Fibroblast of the aortic adventitia (primary cell): ENCODE data around the gene PRR14. TPM values are rescaled to one million over a fixed set of nuclear protein-coding genes. Genes with fewer than 3 reads are reported as not detected.
A peak's percentile ranks its signal among the peaks of the same experiment; 100 is the strongest.

Source experiments
- DNase-seq: peaks from one replicate; pipeline ENCODE4 v3.0.0-alpha.2; 2010; ENCODE audit warnings: low read depth
- H3K4me3 ChIP-seq: 2 replicates; pipeline ENCODE4 v1.5.1; 2011; ENCODE audit warnings: low read depth, mild to moderate bottlenecking, control low read depth, low read length, moderate library complexity
- CTCF ChIP-seq: IDR thresholded peaks from 2 replicates; pipeline ENCODE4 v1.5.1; 2011; ENCODE audit warnings: mild to moderate bottlenecking, low read length, control low read depth, inconsistent platforms; ENCODE audit not compliant: insufficient read depth
- total RNA-seq: library from RNA; depleted of rRNA; stranded (reverse); fragments of >200 nt; gene quantifications from 2 replicates; pipeline ENCODE4 v1.2.3, GENCODE V29; 2012; ENCODE audit warnings: low replicate concordance

PRR14 gene
- total RNA-seq, 1 donor, result 14.5 TPM

- DNase-seq, result no peak
- H3K4me3 ChIP-seq, result no peak overlapping the region
- no peak for TF ChIP-seq CTCF
These were observed 44.8 kb upstream of the PRR14 start for GRCh38 chr16:30606004-30606403.

- peak overlapping the region; percentile 89 for H3K4me3 ChIP-seq
- no peak for TF ChIP-seq CTCF
- peak; percentile 35 for DNase-seq
These were observed 41.5 kb upstream of the PRR14 start for GRCh38 chr16:30609002-30609925.

GRCh38 chr16:30609926-30610839 lies 40.6 kb upstream of the PRR14 start, which contains the start of gene ZNF689:
Gene ZNF689, minus strand, starts transcription at chr16:30610389. Its CDS starts 348 bp downstream, at chr16:30610041.
- no peak for TF ChIP-seq CTCF

GRCh38 chr16:30615358-30616091 lies 35.2 kb upstream of the PRR14 start:
- peak; percentile 12 for DNase-seq
- peak; percentile 43 for TF ChIP-seq CTCF
- H3K4me3 ChIP-seq, result no peak overlapping the region

More at GRCh38 chr16:30609926-30610839, 40.6 kb upstream of the PRR14 start, which contains the start of gene ZNF689:
- peak; percentile 98 for DNase-seq
- H3K4me3 ChIP-seq, result peak within 1 kb of the TSS; percentile 89

GRCh38 chr16:30619202-30619601 lies 31.6 kb upstream of the PRR14 start:
- peak; percentile 21 for DNase-seq
- TF ChIP-seq CTCF, result no peak

GRCh38 chr16:30619638-30620037 lies 31.1 kb upstream of the PRR14 start:
- H3K4me3 ChIP-seq, result no peak overlapping the region
- no peak for DNase-seq
- TF ChIP-seq CTCF, result no peak

More at GRCh38 chr16:30619202-30619601, 31.6 kb upstream of the PRR14 start:
- no peak overlapping the region for H3K4me3 ChIP-seq
